ENCODE measurements around the gene NUP85. TPM values are rescaled to one million over a fixed set of nuclear protein-coding genes. Genes with fewer than 3 reads are reported as not detected.
"Not testable (repeated sequence)": the region's sequence is repeated elsewhere in the genome, so short reads cannot be mapped to it uniquely, and the experiment has no call there.

The NUP85 gene, protein sequence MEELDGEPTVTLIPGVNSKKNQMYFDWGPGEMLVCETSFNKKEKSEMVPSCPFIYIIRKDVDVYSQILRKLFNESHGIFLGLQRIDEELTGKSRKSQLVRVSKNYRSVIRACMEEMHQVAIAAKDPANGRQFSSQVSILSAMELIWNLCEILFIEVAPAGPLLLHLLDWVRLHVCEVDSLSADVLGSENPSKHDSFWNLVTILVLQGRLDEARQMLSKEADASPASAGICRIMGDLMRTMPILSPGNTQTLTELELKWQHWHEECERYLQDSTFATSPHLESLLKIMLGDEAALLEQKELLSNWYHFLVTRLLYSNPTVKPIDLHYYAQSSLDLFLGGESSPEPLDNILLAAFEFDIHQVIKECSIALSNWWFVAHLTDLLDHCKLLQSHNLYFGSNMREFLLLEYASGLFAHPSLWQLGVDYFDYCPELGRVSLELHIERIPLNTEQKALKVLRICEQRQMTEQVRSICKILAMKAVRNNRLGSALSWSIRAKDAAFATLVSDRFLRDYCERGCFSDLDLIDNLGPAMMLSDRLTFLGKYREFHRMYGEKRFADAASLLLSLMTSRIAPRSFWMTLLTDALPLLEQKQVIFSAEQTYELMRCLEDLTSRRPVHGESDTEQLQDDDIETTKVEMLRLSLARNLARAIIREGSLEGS
- polyA plus RNA-seq (2012; ENCODE audit: missing spikeins): 63.7 TPM

DNA sequence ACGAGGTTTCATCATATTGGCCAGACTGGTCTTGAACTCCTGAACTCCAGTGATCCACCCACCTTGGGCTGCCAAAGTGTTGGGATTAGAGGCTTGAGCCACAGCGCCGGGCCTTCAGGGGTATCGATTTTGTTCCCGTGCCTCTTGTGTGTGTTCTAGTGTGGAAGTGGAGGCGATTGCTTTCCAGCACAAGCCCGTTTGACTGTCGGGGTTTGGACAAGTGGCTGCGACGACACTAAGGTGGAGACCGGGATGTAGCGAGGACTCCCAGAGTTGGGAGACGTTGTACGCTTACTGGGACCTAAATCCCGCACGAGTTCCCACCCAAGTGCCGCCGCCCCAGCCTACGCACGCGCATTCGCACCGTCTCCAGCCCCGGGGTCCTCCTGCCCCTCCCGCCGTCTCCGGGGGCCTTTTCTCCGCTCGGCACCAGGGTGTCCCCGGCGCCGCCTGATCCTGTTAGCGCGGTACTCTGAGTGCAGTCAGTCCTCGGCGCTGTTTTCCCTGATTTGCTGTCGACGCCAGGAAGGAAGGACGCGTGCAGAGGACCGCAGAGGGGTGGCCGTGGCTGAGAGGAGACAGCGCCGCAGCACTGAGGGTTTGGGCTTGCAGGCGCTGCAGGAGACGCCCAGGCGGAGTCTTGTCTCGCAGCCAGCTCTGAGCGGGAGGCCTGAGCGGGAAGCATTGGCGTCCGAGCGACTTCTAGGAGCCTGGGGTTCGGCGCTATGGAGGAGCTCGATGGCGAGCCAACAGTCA lies at the start of gene NUP85:
NUP85 (plus strand) TSS at position 643 of the 756 bp plus-strand sequence; CDS start at position 726, 83 bp downstream.
- TF ChIP-seq POLR2A (IDR thresholded peaks at IDR 0.05; ENCODE audit: low read depth, low read length) (peak; percentile 90), POLR2AphosphoS5 (IDR thresholded peaks at IDR 0.05; ENCODE audit: low read depth, low read length) (peak; percentile 84), TAF1 (IDR thresholded peaks at IDR 0.05; ENCODE audit: borderline replicate concordance, low read depth, low read length) (peak; percentile 73)
- peak; percentile 91 for FAIRE-seq
- peak; percentile 99 for DNase-seq (ENCODE audit: insufficient read length)

DNA sequence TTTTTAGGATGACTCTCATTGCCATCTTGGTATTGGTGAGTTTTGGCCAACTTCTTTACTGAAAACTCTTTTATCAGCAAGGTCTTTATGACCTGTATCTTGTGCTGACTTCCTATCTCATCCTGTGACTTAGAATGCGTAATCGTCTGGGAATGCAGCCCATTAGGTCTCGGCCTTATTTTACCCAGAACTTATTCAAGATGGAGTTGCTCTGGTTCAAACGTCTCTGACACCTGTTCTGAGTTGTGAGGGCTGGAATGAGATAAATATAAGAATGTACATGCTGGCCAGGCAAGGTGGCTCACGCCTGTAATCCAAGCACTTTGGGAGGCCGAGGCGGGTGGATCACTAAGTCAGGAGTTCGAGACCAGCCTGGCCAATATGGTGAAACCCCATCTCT lies 47.0 kb upstream of the NUP85 start:
- FAIRE-seq; DNase-seq (ENCODE audit: insufficient read length): not testable (repeated sequence)

DNA sequence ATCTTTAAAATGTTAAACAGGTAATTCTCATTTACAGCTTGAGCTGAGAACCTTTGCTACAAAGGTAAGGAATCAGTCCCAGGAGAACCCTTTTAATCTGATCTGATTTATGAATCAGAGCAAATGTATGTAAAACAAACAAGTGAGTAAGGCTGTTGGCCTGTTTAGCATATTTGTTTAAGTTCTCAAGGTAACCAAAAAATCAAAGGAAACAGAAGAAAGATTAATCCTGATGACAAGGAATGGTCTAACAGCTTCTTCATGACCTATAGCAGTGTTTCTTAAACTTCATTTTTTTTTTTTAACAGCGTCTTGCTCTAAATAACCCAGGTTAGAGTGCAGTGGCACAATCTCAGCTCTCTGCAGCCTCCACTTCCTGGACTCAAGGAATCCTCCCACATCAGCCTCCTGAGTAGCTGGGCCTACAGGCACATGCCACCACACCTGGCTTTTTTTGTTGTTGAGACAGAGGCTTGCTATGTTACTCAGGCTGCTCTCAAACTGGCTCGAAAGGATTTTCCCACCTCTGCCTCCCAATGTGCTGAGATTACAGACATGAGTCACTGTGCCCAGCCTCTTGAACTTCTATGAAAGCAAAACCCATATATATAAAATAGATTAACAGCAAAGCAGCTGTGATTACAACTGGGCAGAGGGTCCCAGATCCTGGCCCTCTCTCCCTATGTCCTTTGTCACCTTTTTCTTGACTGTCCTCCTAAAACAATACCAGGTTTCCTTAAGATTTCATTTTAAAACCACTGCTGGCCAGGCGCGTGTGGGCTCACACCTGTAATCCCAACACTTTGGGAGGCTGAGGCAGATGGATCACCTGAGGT lies 46.1 kb upstream of the NUP85 start:
- DNase-seq (ENCODE audit: insufficient read length) (no peak), FAIRE-seq (no peak)
- no peak for TF ChIP-seq TAF1 (IDR thresholded peaks at IDR 0.05; ENCODE audit: borderline replicate concordance, low read depth, low read length)
- no peak for TF ChIP-seq POLR2A (IDR thresholded peaks at IDR 0.05; ENCODE audit: low read depth, low read length)
- no peak for TF ChIP-seq POLR2AphosphoS5 (IDR thresholded peaks at IDR 0.05; ENCODE audit: low read depth, low read length)

DNA sequence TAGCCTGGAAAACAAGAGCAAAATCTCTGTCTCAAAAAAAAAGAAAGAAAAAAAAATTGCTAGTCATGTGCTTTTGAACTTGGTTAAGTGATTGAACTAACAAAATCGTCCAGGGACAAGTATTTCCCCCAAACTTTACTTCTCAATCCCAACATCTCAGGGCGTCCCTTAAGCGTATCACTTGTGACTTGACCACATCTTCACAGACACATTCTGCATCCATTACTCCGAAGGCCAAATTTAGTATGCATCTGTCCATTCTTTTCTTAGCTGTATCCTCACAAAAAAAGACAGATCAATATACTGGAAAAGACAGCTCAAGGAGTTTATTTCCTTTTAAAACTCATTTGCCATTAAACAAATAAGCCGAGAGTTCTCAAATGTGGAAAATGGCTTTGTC lies 45.3 kb upstream of the NUP85 start:
- no peak for FAIRE-seq
- no peak for TF ChIP-seq TAF1 (IDR thresholded peaks at IDR 0.05; ENCODE audit: borderline replicate concordance, low read depth, low read length)
- no peak for DNase-seq (ENCODE audit: insufficient read length)

DNA sequence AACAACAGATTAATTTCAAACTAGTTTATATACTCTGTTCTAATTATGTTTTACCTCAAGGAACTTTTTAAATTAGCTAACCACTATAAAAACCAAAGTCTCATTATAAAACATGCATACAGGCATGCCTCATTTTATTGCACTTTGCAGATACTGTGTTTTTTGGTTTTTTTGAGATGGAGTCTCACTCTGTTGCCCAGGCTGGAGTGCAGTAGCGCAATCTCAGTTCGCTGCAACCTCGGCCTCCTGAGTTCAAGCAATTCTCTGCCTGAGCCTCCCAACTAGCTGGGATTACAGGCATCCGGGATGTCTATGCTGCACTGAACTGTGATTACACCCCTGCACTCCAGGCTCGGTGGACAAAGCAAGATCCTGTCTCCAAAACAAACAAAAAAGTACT lies 42.4 kb upstream of the NUP85 start:
- DNase-seq (ENCODE audit: insufficient read length): no peak
- TF ChIP-seq POLR2AphosphoS5 (IDR thresholded peaks at IDR 0.05; ENCODE audit: low read depth, low read length): no peak
- TF ChIP-seq POLR2A (IDR thresholded peaks at IDR 0.05; ENCODE audit: low read depth, low read length): no peak
- no peak for TF ChIP-seq TAF1 (IDR thresholded peaks at IDR 0.05; ENCODE audit: borderline replicate concordance, low read depth, low read length)
- FAIRE-seq: no peak

DNA sequence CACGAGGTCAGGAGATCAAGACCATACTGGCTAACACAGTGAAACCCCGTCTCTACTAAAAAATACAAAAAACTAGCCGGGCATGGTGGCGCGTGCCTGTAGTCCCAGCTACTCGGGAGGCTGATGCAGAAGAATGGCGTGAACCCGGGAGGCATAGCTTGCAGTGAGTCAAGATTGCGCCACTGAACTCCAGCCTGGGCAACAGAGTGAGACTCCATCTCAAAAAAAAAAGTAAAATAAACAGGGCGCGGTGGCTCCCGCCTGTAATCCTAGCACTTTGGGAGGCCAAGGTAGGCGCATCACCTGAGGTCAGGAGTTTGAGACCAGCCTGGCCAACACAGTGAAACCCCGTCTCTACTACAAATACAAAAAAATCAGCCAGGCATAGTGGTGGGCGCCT lies 40.9 kb upstream of the NUP85 start:
- DNase-seq (ENCODE audit: insufficient read length); FAIRE-seq: not testable (repeated sequence)

DNA sequence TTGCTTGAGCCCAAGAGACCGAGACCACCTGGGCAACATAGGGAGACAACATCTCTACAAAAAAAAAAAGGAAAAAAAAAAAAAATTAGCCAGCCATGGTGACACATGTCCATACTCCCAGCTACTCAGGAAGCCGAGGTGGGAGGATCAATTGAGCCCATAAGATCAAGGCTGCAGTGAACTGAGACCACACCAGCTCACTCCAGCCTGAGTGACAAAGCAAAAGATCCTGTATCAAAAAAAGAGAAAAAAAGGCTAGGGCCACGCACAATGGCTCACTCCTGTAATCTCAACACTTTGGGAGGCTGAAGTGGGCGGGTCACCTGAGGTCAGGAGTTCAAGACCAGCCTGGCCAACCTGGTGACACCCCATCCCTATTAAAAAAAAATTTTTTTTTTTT lies 36.5 kb upstream of the NUP85 start:
- DNase-seq (ENCODE audit: insufficient read length) (no peak), FAIRE-seq (no peak)
- TF ChIP-seq POLR2AphosphoS5 (IDR thresholded peaks at IDR 0.05; ENCODE audit: low read depth, low read length) (no peak), POLR2A (IDR thresholded peaks at IDR 0.05; ENCODE audit: low read depth, low read length) (no peak), TAF1 (IDR thresholded peaks at IDR 0.05; ENCODE audit: borderline replicate concordance, low read depth, low read length) (no peak)

DNA sequence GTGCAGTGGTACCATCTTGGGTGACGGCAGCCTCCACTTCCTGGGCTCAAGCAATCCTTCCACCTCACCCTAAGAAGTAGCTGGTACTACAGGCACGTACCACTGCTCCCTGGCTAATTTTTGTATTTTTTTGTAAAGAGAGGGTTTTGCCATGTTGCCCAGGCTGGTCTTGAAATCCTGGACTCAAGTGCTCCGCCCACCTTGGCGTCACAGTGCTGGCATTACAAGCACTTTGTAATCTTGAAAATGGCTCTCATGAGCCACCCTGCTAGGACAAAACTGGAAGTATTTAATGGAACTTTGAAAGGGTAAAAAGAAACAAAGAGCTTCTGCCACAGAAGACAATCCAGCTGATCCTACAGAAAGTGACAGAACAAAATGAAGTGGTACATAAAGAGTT lies 32.0 kb upstream of the NUP85 start:
- no peak for TF ChIP-seq TAF1 (IDR thresholded peaks at IDR 0.05; ENCODE audit: borderline replicate concordance, low read depth, low read length)
- TF ChIP-seq POLR2A (IDR thresholded peaks at IDR 0.05; ENCODE audit: low read depth, low read length): no peak
- no peak for TF ChIP-seq POLR2AphosphoS5 (IDR thresholded peaks at IDR 0.05; ENCODE audit: low read depth, low read length)
- FAIRE-seq: no peak
- no peak for DNase-seq (ENCODE audit: insufficient read length)

DNA sequence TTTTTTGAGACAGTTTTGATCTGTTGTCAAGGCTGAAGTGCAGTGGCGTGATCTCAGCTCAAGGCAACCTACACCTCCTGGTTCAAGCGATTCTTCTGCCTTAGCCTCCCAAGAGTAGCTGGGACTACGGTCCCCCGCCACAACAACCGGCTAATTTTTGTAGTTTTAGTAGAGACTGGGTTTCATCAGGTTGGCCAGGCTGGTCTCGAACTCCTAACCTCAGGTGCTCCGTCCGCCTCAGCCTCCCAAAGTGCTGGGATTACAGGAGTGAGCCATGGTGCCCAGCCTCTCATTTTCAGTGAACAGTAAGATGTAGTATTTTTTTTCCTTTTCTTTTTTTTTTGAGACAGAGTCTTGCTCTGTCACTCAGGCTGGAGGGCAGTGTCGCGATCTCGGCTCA lies 30.5 kb upstream of the NUP85 start:
- DNase-seq (ENCODE audit: insufficient read length) (no peak), FAIRE-seq (no peak)
- TF ChIP-seq POLR2AphosphoS5 (IDR thresholded peaks at IDR 0.05; ENCODE audit: low read depth, low read length) (no peak), POLR2A (IDR thresholded peaks at IDR 0.05; ENCODE audit: low read depth, low read length) (no peak), TAF1 (IDR thresholded peaks at IDR 0.05; ENCODE audit: borderline replicate concordance, low read depth, low read length) (no peak)

DNA sequence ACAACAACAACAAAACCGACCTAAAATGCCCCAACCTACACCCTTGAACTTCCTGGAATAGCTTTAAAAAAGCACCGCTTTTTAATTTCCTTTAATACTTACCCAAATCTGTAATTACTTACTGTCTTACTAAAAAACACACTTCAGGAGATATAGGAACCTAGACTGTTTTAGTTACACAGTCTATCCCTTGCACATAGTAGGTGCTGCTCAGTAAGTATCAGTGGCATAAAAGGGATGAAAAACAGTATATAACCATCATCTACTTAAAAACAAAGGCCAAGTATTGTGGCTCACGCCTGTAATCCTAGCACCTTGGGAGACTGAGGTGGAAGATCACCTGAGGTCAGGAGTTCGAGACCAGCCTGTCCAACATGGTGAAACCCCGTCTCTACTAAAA lies 28.9 kb upstream of the NUP85 start:
- TF ChIP-seq POLR2A (IDR thresholded peaks at IDR 0.05; ENCODE audit: low read depth, low read length) (no peak), POLR2AphosphoS5 (IDR thresholded peaks at IDR 0.05; ENCODE audit: low read depth, low read length) (no peak), TAF1 (IDR thresholded peaks at IDR 0.05; ENCODE audit: borderline replicate concordance, low read depth, low read length) (no peak)
- FAIRE-seq (no peak), DNase-seq (ENCODE audit: insufficient read length) (no peak)

DNA sequence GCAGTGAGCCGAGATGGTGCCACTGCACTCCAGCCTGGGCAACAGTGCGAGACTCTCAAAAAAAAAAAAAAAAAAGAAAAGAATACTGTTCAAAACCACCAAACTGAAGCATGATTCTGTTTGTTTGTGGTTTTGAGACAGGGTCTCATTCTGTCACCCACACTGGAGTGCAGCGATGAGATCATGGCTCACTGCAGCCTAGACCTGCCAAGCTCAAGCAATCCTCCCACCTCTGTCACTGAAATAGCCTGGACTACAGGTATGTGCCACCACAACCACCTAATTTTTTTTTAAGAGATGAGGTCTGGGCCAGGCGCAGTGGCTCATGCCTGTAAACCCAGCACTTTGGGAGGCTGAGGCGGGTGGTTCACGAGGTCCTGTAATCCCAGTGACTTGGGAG lies 27.0 kb upstream of the NUP85 start:
- DNase-seq (ENCODE audit: insufficient read length): no peak

More for the DNA sequence above, 27.0 kb upstream of the NUP85 start:
- no peak for FAIRE-seq
- TF ChIP-seq POLR2AphosphoS5 (IDR thresholded peaks at IDR 0.05; ENCODE audit: low read depth, low read length) (no peak), POLR2A (IDR thresholded peaks at IDR 0.05; ENCODE audit: low read depth, low read length) (no peak), TAF1 (IDR thresholded peaks at IDR 0.05; ENCODE audit: borderline replicate concordance, low read depth, low read length) (no peak)

All from GM12892 (cell line).